Karpas-422 (cell line): ENCODE data around the gene DNAI1. TPM values are rescaled to one million over a fixed set of nuclear protein-coding genes. Genes with fewer than 3 reads are reported as not detected.

Experiments used
- DNase-seq: peaks from one replicate; pipeline ENCODE4 v3.0.0-alpha.2; 2015
- H2AFZ ChIP-seq: fragments of 200-600 bp; sonication (generic); 2 replicates; pipeline ENCODE4 v1.6.1; 2014; ENCODE audit warnings: antibody characterized with exemption, low read length, mixed read lengths
- H3K27ac ChIP-seq: fragments of 200-600 bp; sonication (generic); 2 replicates; pipeline ENCODE4 v1.5.1; 2014; ENCODE audit warnings: mild to moderate bottlenecking, low read length, moderate library complexity
- H3K27me3 ChIP-seq: fragments of 200-600 bp; sonication (generic); 2 replicates; pipeline ENCODE4 v1.6.1; 2014; ENCODE audit warnings: low read length, mixed read lengths
- H3K36me3 ChIP-seq: fragments of 200-600 bp; sonication (generic); 2 replicates; pipeline ENCODE4 v1.6.1; 2014; ENCODE audit warnings: low read length, mixed read lengths; ENCODE audit not compliant: insufficient read depth
- H3K4me1 ChIP-seq: fragments of 200-600 bp; sonication (generic); 2 replicates; pipeline ENCODE4 v1.6.1; 2014; ENCODE audit warnings: mild to moderate bottlenecking, low read length, mixed read lengths
- H3K4me2 ChIP-seq: fragments of 200-600 bp; sonication (generic); 2 replicates; pipeline ENCODE4 v1.6.1; 2014; ENCODE audit warnings: low read length, low read depth, mild to moderate bottlenecking; ENCODE audit not compliant: poor library complexity, severe bottlenecking
- H3K4me3 ChIP-seq: fragments of 200-600 bp; sonication (generic); 2 replicates; pipeline ENCODE4 v1.5.1; 2014; ENCODE audit warnings: mild to moderate bottlenecking, antibody characterized with exemption, low read length, mixed read lengths
- H3K79me2 ChIP-seq: fragments of 200-600 bp; sonication (generic); 2 replicates; pipeline ENCODE4 v1.6.1; 2014; ENCODE audit warnings: mild to moderate bottlenecking, low read length, mixed read lengths
- H3K9ac ChIP-seq: fragments of 200-600 bp; sonication (generic); 2 replicates; pipeline ENCODE4 v1.6.0; 2014; ENCODE audit warnings: low read length
- H3K9me2 ChIP-seq: fragments of 200-600 bp; sonication (generic), shearing (Covaris generic); replicated peaks from 2 replicates; pipeline ENCODE4 v1.6.0; 2014; ENCODE audit warnings: mild to moderate bottlenecking, low read length, moderate library complexity; ENCODE audit not compliant: insufficient read depth
- H3K9me3 ChIP-seq: fragments of 300-700, 200-600 bp; sonication (generic); 2 replicates; pipeline ENCODE4 v1.6.1; 2014; ENCODE audit warnings: low read length, mixed read lengths
- H4K20me1 ChIP-seq: fragments of 200-600 bp; sonication (generic); 2 replicates; pipeline ENCODE4 v1.6.1; 2014; ENCODE audit warnings: mild to moderate bottlenecking, antibody characterized with exemption, low read length, low read depth; ENCODE audit not compliant: insufficient read depth
- total RNA-seq: library from RNA; depleted of rRNA; stranded (reverse); fragments of >200 nt; shearing (Covaris generic); gene quantifications from 2 replicates; pipeline ENCODE4 v1.2.3, GENCODE V29; 2014; ENCODE audit warnings: low replicate concordance

DNAI1 gene
- total RNA-seq, 1 experiment from 2014 or later: 3.4 TPM

- H3K9me3 ChIP-seq: no peaks in the 10 kb centered on the region
- peaks cover 12% of the 10 kb centered on the region; the same call in 1 of the 2 replicates for H4K20me1 ChIP-seq
- H3K9ac ChIP-seq: no peak overlapping the region
- no peak overlapping the region for H2AFZ ChIP-seq
- no peaks in the 10 kb centered on the region for H3K27me3 ChIP-seq
- H3K27ac ChIP-seq: no peak overlapping the region
- no peaks in the 10 kb centered on the region for H3K4me1 ChIP-seq
- H3K4me3 ChIP-seq: no peak overlapping the region
- H3K79me2 ChIP-seq: no peaks in the 10 kb centered on the region
- no peaks in the 10 kb centered on the region for H3K9me2 ChIP-seq
- DNase-seq: no peak
- H3K36me3 ChIP-seq: no peaks in the 10 kb centered on the region
- H3K4me2 ChIP-seq: no peak overlapping the region
These were observed 15.1 kb upstream of the DNAI1 start for GRCh38 chr9:34443533-34443932.

- H3K9me2 ChIP-seq: no peaks in the 10 kb centered on the region
- no peak overlapping the region for H3K4me2 ChIP-seq
- no peak overlapping the region for H3K4me3 ChIP-seq
- no peak for DNase-seq
- peaks cover 17% of the 10 kb centered on the region; the same call in 1 of the 2 replicates for H4K20me1 ChIP-seq
- no peaks in the 10 kb centered on the region for H3K27me3 ChIP-seq
- no peaks in the 10 kb centered on the region for H3K4me1 ChIP-seq
- H3K27ac ChIP-seq: no peak overlapping the region
- H3K9ac ChIP-seq: no peak overlapping the region
- H3K36me3 ChIP-seq: no peaks in the 10 kb centered on the region
- H3K79me2 ChIP-seq: no peaks in the 10 kb centered on the region
- H3K9me3 ChIP-seq: no peaks in the 10 kb centered on the region
- no peak overlapping the region for H2AFZ ChIP-seq
These were observed 14.6 kb upstream of the DNAI1 start for GRCh38 chr9:34443976-34444375.

DNA sequence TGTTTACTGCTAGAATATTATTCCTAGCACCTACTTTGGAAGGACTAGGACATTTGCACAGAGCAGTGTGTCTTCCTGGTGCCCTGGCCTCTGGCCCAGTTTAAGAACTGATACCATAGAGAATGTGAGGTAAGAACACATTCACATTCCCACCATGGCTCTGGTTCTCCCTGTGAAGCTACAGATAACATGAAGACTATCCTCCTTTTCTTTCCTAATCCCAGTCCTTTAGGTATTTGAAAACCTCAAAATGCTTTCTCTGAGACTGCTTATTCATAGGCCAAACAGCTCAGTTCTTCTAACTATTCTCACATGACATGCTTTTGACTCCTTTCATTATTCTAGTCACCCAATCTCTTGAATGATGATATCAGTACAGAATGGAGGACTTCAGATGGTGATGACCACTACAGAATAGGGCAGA lies 12.1 kb upstream of the DNAI1 start:
- no peak overlapping the region for H3K4me3 ChIP-seq
- peaks cover 30% of the 10 kb centered on the region; the same call in 1 of the 2 replicates for H4K20me1 ChIP-seq
- no peaks in the 10 kb centered on the region for H3K36me3 ChIP-seq
- DNase-seq: no peak
- no peak overlapping the region for H3K27ac ChIP-seq
- no peaks in the 10 kb centered on the region for H3K27me3 ChIP-seq
- no peaks in the 10 kb centered on the region for H3K9me3 ChIP-seq
- H2AFZ ChIP-seq: no peak overlapping the region
- H3K79me2 ChIP-seq: no peaks in the 10 kb centered on the region
- H3K9me2 ChIP-seq: no peaks in the 10 kb centered on the region
- no peak overlapping the region for H3K9ac ChIP-seq
- H3K4me2 ChIP-seq: no peak overlapping the region
- no peaks in the 10 kb centered on the region for H3K4me1 ChIP-seq

GRCh38 chr9:34446951-34447350 lies 11.7 kb upstream of the DNAI1 start:
- Histone ChIP-seq H3K79me2 (no peaks in the 10 kb centered on the region), H3K9ac (no peak overlapping the region), H3K4me2 (no peak overlapping the region), H3K4me3 (no peak overlapping the region), H3K27ac (no peak overlapping the region), H2AFZ (no peak overlapping the region), H3K36me3 (no peaks in the 10 kb centered on the region), H4K20me1 (peaks cover 33% of the 10 kb centered on the region; the same call in 1 of the 2 replicates), H3K9me2 (no peaks in the 10 kb centered on the region), H3K27me3 (no peaks in the 10 kb centered on the region), H3K9me3 (no peaks in the 10 kb centered on the region), H3K4me1 (no peaks in the 10 kb centered on the region)
- DNase-seq: no peak

DNA sequence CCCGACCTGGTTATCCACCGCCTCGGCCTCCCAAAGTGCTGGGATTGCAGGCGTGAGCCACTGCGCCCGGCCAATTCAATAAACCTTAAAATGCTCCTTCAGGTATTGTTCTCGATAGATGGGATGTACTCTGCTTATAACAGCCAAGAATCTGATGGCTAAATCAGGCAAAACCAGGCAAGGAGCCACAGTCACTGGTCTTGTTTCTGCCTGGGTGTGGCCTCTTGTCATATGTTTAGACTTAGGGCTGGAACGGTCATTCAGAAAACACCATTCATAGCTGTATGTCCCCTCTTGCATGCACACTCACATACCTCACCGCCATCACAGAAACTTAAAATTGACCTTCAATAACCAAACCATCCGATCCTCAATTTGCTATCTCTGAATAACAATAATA lies 8.0 kb upstream of the DNAI1 start:
- no peak overlapping the region for H2AFZ ChIP-seq
- no peaks in the 10 kb centered on the region for H3K9me3 ChIP-seq
- peaks cover 50% of the 10 kb centered on the region; the same call in 1 of the 2 replicates for H4K20me1 ChIP-seq
- DNase-seq: no peak
- H3K9me2 ChIP-seq: no peaks in the 10 kb centered on the region
- no peaks in the 10 kb centered on the region for H3K79me2 ChIP-seq
- H3K4me3 ChIP-seq: no peak overlapping the region
- no peak overlapping the region for H3K9ac ChIP-seq
- no peaks in the 10 kb centered on the region for H3K27me3 ChIP-seq
- H3K36me3 ChIP-seq: no peaks in the 10 kb centered on the region
- no peak overlapping the region for H3K27ac ChIP-seq
- peaks cover 3% of the 10 kb centered on the region; the same call in 1 of the 2 replicates for H3K4me1 ChIP-seq
- no peak overlapping the region for H3K4me2 ChIP-seq

DNA sequence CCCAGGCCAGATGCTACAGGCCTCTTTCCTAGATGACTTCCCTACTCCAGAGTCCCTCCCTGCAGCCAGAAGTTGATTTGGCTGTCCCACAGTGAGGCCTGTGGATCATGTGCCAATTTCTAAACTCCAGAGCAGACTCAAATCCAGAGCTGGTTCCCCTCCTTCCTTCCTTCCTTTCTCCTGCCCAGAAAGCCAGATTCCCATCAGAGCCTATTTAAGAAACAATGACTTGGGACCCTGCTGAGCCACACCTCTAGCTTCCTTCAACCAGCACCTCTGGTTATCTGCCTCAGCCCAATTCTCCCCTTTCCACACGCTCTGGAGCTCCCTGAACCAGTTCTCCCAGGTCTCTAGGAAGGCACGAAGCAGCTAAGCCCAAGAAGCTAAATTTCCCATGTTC lies 7.5 kb upstream of the DNAI1 start:
- Histone ChIP-seq H3K9ac (no peak overlapping the region), H3K36me3 (no peaks in the 10 kb centered on the region), H3K27ac (no peak overlapping the region), H3K9me3 (no peaks in the 10 kb centered on the region), H3K9me2 (no peaks in the 10 kb centered on the region), H2AFZ (no peak overlapping the region), H3K4me2 (no peak overlapping the region), H3K79me2 (no peaks in the 10 kb centered on the region), H3K4me3 (no peak overlapping the region), H3K4me1 (peaks cover 3% of the 10 kb centered on the region; the same call in 1 of the 2 replicates), H4K20me1 (peaks cover 50% of the 10 kb centered on the region; the same call in 1 of the 2 replicates), H3K27me3 (no peaks in the 10 kb centered on the region)
- DNase-seq: no peak

- H3K9ac ChIP-seq: no peak overlapping the region
- H3K9me3 ChIP-seq: no peaks in the 10 kb centered on the region
- peaks cover 3% of the 10 kb centered on the region; the same call in 1 of the 2 replicates for H3K4me1 ChIP-seq
- no peak overlapping the region for H3K4me3 ChIP-seq
- no peaks in the 10 kb centered on the region for H3K9me2 ChIP-seq
- H2AFZ ChIP-seq: no peak overlapping the region
- no peak overlapping the region for H3K27ac ChIP-seq
- H3K36me3 ChIP-seq: no peaks in the 10 kb centered on the region
- no peaks in the 10 kb centered on the region for H3K27me3 ChIP-seq
- H3K79me2 ChIP-seq: no peaks in the 10 kb centered on the region
- peaks cover 47% of the 10 kb centered on the region; the same call in 1 of the 2 replicates for H4K20me1 ChIP-seq
- DNase-seq: no peak
- H3K4me2 ChIP-seq: no peak overlapping the region
These were observed 7.1 kb upstream of the DNAI1 start for GRCh38 chr9:34451545-34451944.

GRCh38 chr9:34452568-34452967 lies 6.0 kb upstream of the DNAI1 start:
- Histone ChIP-seq H3K4me2 (no peak overlapping the region), H3K9me2 (no peaks in the 10 kb centered on the region), H3K9me3 (no peaks in the 10 kb centered on the region), H3K36me3 (no peaks in the 10 kb centered on the region), H3K4me3 (no peak overlapping the region), H2AFZ (no peak overlapping the region), H3K79me2 (no peaks in the 10 kb centered on the region), H4K20me1 (peaks cover 43% of the 10 kb centered on the region; the same call in 1 of the 2 replicates), H3K27ac (no peak overlapping the region), H3K4me1 (peaks cover 8% of the 10 kb centered on the region), H3K27me3 (no peaks in the 10 kb centered on the region), H3K9ac (no peak overlapping the region)
- DNase-seq: no peak
